ENCODE measurements around the gene SYNJ2.
A peak's percentile ranks its signal among the peaks of the same experiment; 100 is the strongest.

DNA sequence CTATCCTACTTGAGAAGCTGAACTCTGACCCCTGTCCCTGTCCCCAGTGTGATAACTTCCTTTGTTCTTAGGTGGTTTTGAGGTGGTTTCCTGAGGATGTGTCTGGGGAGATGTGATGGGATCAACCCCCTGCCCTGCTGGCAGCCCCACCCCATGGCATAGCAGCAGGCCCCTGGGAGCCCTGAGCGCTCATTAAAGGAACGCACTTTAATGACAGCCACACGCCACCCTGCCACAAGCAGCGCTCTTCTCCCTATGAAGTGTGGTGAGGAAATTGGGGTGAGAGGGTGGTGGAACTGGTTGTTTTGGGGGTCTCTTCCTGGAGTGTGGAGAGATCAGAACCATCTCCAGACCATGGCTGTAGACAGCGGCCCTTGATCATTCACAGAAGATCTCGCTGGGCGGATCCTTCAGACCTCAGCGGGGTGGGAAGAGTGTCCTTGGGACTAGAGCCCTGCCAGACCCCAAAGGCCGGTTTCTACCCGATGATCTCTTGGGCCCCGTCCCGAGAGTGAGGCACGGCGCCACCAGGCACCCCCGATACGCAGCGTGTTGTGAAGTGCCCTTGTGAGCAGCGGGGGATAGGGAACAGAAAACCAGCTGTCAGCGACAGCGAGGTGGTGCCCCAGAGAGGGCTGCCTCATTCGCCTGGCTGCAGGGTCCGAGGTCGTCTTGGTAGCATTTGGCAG, 45.4 kb downstream of the SYNJ2 start:
- no peak for TF ChIP-seq CTCF (IDR thresholded peaks at IDR 0.05; ENCODE audit: extremely low read depth in 1 of 2, insufficient read depth in 1 of 2, low read depth in 1 of 2, low read length in 2 of 2)
- TF ChIP-seq POLR2A (IDR thresholded peaks at IDR 0.05; ENCODE audit: low read depth, low read length): no peak
- no peak for TF ChIP-seq JUN (IDR thresholded peaks at IDR 0.05; ENCODE audit: borderline replicate concordance, insufficient read depth, insufficient read length, low read depth)
- TF ChIP-seq POLR2AphosphoS5 (IDR thresholded peaks at IDR 0.05; ENCODE audit: insufficient read depth, low read depth, low read length): peak; percentile 56
- TF ChIP-seq MAX (IDR thresholded peaks at IDR 0.05; ENCODE audit: insufficient read depth, insufficient read length): no peak
